PC-9 (cell line): Measurements from ENCODE around the gene MRPL40. TPM values are rescaled to one million over a fixed set of nuclear protein-coding genes. Genes with fewer than 3 reads are reported as not detected.

Source experiments
- BruUV-seq: library from RNA; stranded (reverse); fragments of 400-500 nt; replicated peaks from 2 replicates; lab custom pipeline; 2021; lab: Mats Ljungman, UMichigan
- CTCF ChIA-PET: fragments of 300-600 bp; sonication (Branson Sonifier 250); formaldehyde crosslinking; loops from one replicate; lab custom pipeline; 2022; ENCODE audit warnings: antibody characterized with exemption; lab: Charles Lee
- POLR2A ChIA-PET: fragments of 300-600 bp; sonication (Branson Sonifier 250); formaldehyde crosslinking; loops from one replicate; lab custom pipeline; 2022; ENCODE audit warnings: antibody characterized with exemption; ENCODE audit not compliant: unreplicated experiment; lab: Charles Lee
- DNase-seq, 2 experiments: peaks; one replicate each; pipeline versions ENCODE4 v3.0.0 to v3.0.0-alpha.2; 2015 to 2022; ENCODE audit warnings: mixed read lengths in 1 of 2
- H2AFZ ChIP-seq: fragments of 200-600 bp; sonication (generic); 2 replicates; pipeline ENCODE4 v1.8.1; 2017; ENCODE audit warnings: antibody characterized with exemption
- H3F3A ChIP-seq: fragments of 200-600 bp; sonication (generic); 2 replicates; pipeline ENCODE4 v1.8.1; 2017; ENCODE audit warnings: antibody characterized with exemption, mild to moderate bottlenecking, low read depth; ENCODE audit not compliant: insufficient read depth
- H3K27ac ChIP-seq: fragments of 200-600 bp; sonication (generic); 2 replicates; pipeline ENCODE4 v1.6.1; 2016; ENCODE audit warnings: mixed run types
- H3K27me3 ChIP-seq: fragments of 200-600 bp; sonication (generic); 2 replicates; pipeline ENCODE4 v1.6.1; 2016; ENCODE audit warnings: low read depth, mixed run types; ENCODE audit not compliant: insufficient read depth
- H3K36me3 ChIP-seq: fragments of 200-600 bp; sonication (generic); 2 replicates; pipeline ENCODE4 v1.6.1; 2016; ENCODE audit warnings: low read depth, mixed run types
- H3K4me1 ChIP-seq: fragments of 200-600 bp; sonication (generic); replicated peaks from 2 replicates; pipeline ENCODE4 v1.6.1; 2016; ENCODE audit warnings: mixed run types; ENCODE audit not compliant: insufficient read depth
- H3K4me2 ChIP-seq: fragments of 200-600 bp; sonication (generic); 2 replicates; pipeline ENCODE4 v1.6.1; 2017; ENCODE audit warnings: mixed run types
- H3K4me3 ChIP-seq: fragments of 200-600 bp; sonication (generic); 2 replicates; pipeline ENCODE4 v1.6.1; 2016; ENCODE audit warnings: mixed run types
- H3K79me2 ChIP-seq: fragments of 200-600 bp; sonication (generic); 2 replicates; pipeline ENCODE4 v1.6.1; 2017; ENCODE audit warnings: low read depth, mixed run types
- H3K9me2 ChIP-seq: fragments of 200-600 bp; sonication (generic); 2 replicates; pipeline ENCODE4 v1.8.1; 2017; ENCODE audit warnings: mild to moderate bottlenecking; ENCODE audit not compliant: insufficient read depth
- H3K9me3 ChIP-seq: fragments of 200-600 bp; sonication (generic); 2 replicates; pipeline ENCODE4 v1.8.1; 2016; ENCODE audit warnings: low read depth; ENCODE audit not compliant: insufficient read depth
- H4K20me1 ChIP-seq: fragments of 200-600 bp; sonication (generic); 2 replicates; pipeline ENCODE4 v1.8.1; 2017; ENCODE audit not compliant: insufficient read depth
- EZH2 ChIP-seq: fragments of 200-600 bp; sonication (generic); IDR thresholded peaks from 2 replicates; pipeline ENCODE4 v1.8.0; 2017; ENCODE audit warnings: antibody characterized with exemption, low read depth
- intact Hi-C: fragments of 100-400 bp; cut with micrococcal nuclease; formaldehyde crosslinking; loops from one replicate; pipeline ENCODE4 v1.10.0; 2022; ENCODE audit not compliant: unreplicated experiment
- total RNA-seq: library from RNA; stranded (reverse); gene quantifications from 2 replicates; pipeline ENCODE4 v1.2.3, GENCODE V29; 2021
- TF ChIP-seq, protein P1 (sequence below): fragments of 200-600 bp; sonication (generic); conservative IDR thresholded peaks from 2 replicates; pipeline ENCODE4 v1.6.1; 2017; ENCODE audit warnings: mixed run types, antibody characterized with exemption, mild to moderate bottlenecking, moderate library complexity

MRPL40 gene
- total RNA-seq, 1 experiment from 2014 or later, result 25.1 TPM

DNA sequence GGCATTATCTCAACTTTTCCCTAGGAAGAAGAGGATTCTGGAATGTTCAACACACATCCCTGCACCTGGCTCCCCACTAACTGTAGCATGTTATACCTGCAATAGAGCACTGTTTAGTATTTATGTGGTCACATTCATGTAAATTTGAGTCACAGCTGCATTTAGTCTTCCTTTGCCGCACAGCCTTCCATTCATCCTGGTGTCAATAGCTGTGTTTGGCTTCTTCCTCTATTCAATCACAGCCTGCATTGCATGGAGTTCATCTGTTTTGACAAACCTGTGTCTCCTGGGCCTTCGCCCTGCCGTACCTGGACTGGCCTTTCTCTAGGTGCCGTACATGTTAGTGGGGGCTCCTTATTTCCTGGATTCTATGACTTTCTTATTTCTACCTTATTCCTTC is 19.2 kb downstream of the MRPL40 start:
- no peak for TF ChIP-seq EZH2
- TF ChIP-seq, protein P1, sequence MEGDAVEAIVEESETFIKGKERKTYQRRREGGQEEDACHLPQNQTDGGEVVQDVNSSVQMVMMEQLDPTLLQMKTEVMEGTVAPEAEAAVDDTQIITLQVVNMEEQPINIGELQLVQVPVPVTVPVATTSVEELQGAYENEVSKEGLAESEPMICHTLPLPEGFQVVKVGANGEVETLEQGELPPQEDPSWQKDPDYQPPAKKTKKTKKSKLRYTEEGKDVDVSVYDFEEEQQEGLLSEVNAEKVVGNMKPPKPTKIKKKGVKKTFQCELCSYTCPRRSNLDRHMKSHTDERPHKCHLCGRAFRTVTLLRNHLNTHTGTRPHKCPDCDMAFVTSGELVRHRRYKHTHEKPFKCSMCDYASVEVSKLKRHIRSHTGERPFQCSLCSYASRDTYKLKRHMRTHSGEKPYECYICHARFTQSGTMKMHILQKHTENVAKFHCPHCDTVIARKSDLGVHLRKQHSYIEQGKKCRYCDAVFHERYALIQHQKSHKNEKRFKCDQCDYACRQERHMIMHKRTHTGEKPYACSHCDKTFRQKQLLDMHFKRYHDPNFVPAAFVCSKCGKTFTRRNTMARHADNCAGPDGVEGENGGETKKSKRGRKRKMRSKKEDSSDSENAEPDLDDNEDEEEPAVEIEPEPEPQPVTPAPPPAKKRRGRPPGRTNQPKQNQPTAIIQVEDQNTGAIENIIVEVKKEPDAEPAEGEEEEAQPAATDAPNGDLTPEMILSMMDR, result no peak
- BruUV-seq, result no TSS peak
- CTCF ChIA-PET, result interaction anchor here (0.6 kb wide), 1 partner anchor 17 kb away, joined by 3 read pairs; no protein-coding TSS in a partner anchor

DNA sequence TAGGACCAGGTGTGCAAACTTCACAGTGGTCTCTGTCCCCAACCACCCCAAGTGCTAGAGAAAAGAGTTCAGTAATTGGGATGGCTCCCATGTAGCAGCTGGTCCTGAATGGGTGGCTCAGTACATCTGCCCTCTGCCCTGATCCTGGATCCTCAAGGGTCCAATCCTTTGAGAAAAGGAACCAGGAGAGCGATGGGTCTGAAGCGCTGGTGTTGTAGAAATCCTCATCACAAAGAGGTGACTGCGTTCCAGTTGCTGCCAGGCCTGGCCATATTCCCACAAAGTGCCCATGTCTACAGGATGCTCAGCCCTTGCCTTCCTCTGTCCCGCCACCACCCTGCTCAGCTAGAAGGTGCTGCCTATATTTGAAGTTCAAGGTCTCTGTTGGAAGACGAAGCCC is 21.4 kb downstream of the MRPL40 start:
- Histone ChIP-seq H3K4me2 (no peak overlapping the region), H3K4me1 (no peaks in the 10 kb centered on the region), H3K4me3 (no peak overlapping the region), H3K27me3 (no peaks in the 10 kb centered on the region), H3K9me2 (no peaks in the 10 kb centered on the region), H3K9me3 (no peaks in the 10 kb centered on the region), H3K36me3 (no peaks in the 10 kb centered on the region), H2AFZ (no peak overlapping the region), H4K20me1 (no peaks in the 10 kb centered on the region), H3K79me2 (no peaks in the 10 kb centered on the region), H3F3A (no peaks in the 10 kb centered on the region; the same call in 1 of the 2 replicates), H3K27ac (no peak overlapping the region)
- no TSS peak for BruUV-seq
- intact Hi-C loops, result no loop called here
- POLR2A ChIA-PET, result no interaction called here
- no peak for DNase-seq
- TF ChIP-seq, protein P1, result no peak
- no peak for TF ChIP-seq EZH2
- CTCF ChIA-PET, result no interaction called here

More for the DNA sequence above, 19.2 kb downstream of the MRPL40 start:
- no peak overlapping the region for H3K4me2 ChIP-seq
- H3K27ac ChIP-seq, result no peak overlapping the region
- no peaks in the 10 kb centered on the region for H3K9me3 ChIP-seq
- H3K4me3 ChIP-seq, result no peak overlapping the region
- H3K9me2 ChIP-seq, result no peaks in the 10 kb centered on the region
- DNase-seq, result no peak
- H4K20me1 ChIP-seq, result no peaks in the 10 kb centered on the region
- no peaks in the 10 kb centered on the region; the same call in 1 of the 2 replicates for H3F3A ChIP-seq
- intact Hi-C loops, result no loop called here
- H3K36me3 ChIP-seq, result no peaks in the 10 kb centered on the region
- peaks cover 3% of the 10 kb centered on the region for H3K79me2 ChIP-seq
- H3K4me1 ChIP-seq, result peaks cover under 1% of the 10 kb centered on the region; the same call in 1 of the 2 replicates
- H3K27me3 ChIP-seq, result no peaks in the 10 kb centered on the region
- POLR2A ChIA-PET, result no interaction called here
- no peak overlapping the region for H2AFZ ChIP-seq

DNA sequence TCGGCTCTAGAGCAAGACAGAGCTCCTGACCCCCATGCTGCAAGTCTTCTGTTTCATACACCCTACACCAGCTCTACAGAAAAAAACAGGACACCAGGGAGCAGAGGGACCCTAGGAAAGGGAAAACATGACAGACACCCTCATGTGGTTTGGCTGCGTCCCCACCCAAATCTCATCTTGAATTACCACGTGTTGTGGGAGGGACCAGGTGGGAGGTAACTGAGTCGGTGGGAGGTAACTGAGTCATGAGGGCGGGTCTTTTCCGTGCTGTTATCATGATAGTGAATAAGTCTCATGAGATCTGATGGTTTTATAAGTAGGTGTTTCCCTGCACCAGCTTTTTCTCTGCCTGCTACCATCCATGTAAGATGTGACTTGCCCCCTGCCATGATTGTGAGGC is 21.8 kb downstream of the MRPL40 start:
- no peaks in the 10 kb centered on the region for H3K79me2 ChIP-seq
- DNase-seq, result no peak
- no peaks in the 10 kb centered on the region for H3K36me3 ChIP-seq
- ChIA-PET POLR2A (no interaction called here), CTCF (no interaction called here)
- H3K4me1 ChIP-seq, result no peaks in the 10 kb centered on the region
- no peaks in the 10 kb centered on the region; the same call in 1 of the 2 replicates for H3F3A ChIP-seq
- no peak overlapping the region for H3K27ac ChIP-seq
- no peak overlapping the region for H3K4me3 ChIP-seq
- TF ChIP-seq, protein P1, result no peak
- TF ChIP-seq EZH2, result no peak
- H3K9me2 ChIP-seq, result no peaks in the 10 kb centered on the region
- H3K4me2 ChIP-seq, result no peak overlapping the region
- no peaks in the 10 kb centered on the region for H3K27me3 ChIP-seq
- no peak overlapping the region for H2AFZ ChIP-seq
- H4K20me1 ChIP-seq, result no peaks in the 10 kb centered on the region
- intact Hi-C loops, result no loop called here
- no peaks in the 10 kb centered on the region for H3K9me3 ChIP-seq
- no TSS peak for BruUV-seq
